ENCODE measurements around the gene YOD1.

Gene YOD1

GRCh38 chr1:207070811-207071210 lies 19.8 kb upstream of the YOD1 start:
- H3K27ac ChIP-seq: no peak overlapping the region
- TF ChIP-seq CTCF (IDR thresholded peaks at IDR 0.05) (no peak), ZFX (IDR thresholded peaks at IDR 0.05; ENCODE audit: borderline replicate concordance) (no peak)

GRCh38 chr1:207069858-207070506 lies 19.0 kb upstream of the YOD1 start:
- TF ChIP-seq CTCF (IDR thresholded peaks at IDR 0.05) (no peak), ZFX (IDR thresholded peaks at IDR 0.05; ENCODE audit: borderline replicate concordance) (no peak)
- no peak overlapping the region for H3K27ac ChIP-seq

- TF ChIP-seq ZFX (IDR thresholded peaks at IDR 0.05; ENCODE audit: borderline replicate concordance): no peak
- no peak for TF ChIP-seq CTCF (IDR thresholded peaks at IDR 0.05)
- H3K27ac ChIP-seq: no peak overlapping the region
Observed at GRCh38 chr1:207069061-207069460, 18.1 kb upstream of the YOD1 start.

GRCh38 chr1:207067665-207068064 lies 16.7 kb upstream of the YOD1 start:
- TF ChIP-seq ZFX (IDR thresholded peaks at IDR 0.05; ENCODE audit: borderline replicate concordance): no peak
- TF ChIP-seq CTCF (IDR thresholded peaks at IDR 0.05): no peak
- H3K27ac ChIP-seq: no peak overlapping the region

GRCh38 chr1:207067185-207067584 lies 16.2 kb upstream of the YOD1 start:
- H3K27ac ChIP-seq: no peak overlapping the region
- TF ChIP-seq CTCF (IDR thresholded peaks at IDR 0.05): no peak
- no peak for TF ChIP-seq ZFX (IDR thresholded peaks at IDR 0.05; ENCODE audit: borderline replicate concordance)

GRCh38 chr1:207064561-207064960 lies 13.6 kb upstream of the YOD1 start:
- H3K27ac ChIP-seq: no peak overlapping the region
- no peak for TF ChIP-seq ZFX (IDR thresholded peaks at IDR 0.05; ENCODE audit: borderline replicate concordance)
- no peak for TF ChIP-seq CTCF (IDR thresholded peaks at IDR 0.05)

GRCh38 chr1:207063014-207063413 lies 12.0 kb upstream of the YOD1 start:
- no peak overlapping the region for H3K27ac ChIP-seq
- TF ChIP-seq CTCF (IDR thresholded peaks at IDR 0.05) (no peak), ZFX (IDR thresholded peaks at IDR 0.05; ENCODE audit: borderline replicate concordance) (no peak)

Measured in 22Rv1 (cell line).